HEK293T (cell line): ENCODE data around the gene BCR.

ENCODE experiments used
- CTCF ChIA-PET: fragments of 350-600 bp; formaldehyde crosslinking; extraction: SDS; loops from one replicate; lab custom pipeline; 2021; ENCODE audit warnings: antibody characterized with exemption, inconsistent platforms; lab: Yijun Ruan, JAX
- POLR2A ChIA-PET: fragments of 350-600 bp; formaldehyde crosslinking; extraction: SDS; loops from one replicate; lab custom pipeline; 2020; ENCODE audit warnings: antibody characterized with exemption, inconsistent platforms; lab: Yijun Ruan, JAX
- DNase-seq: peaks from one replicate; pipeline ENCODE4 v3.0.0; 2012; ENCODE audit warnings: mixed read lengths; ENCODE audit errors: extremely low spot score
- ARNT ChIP-seq: fragments of 450-650 bp; IDR thresholded peaks from 2 replicates; pipeline ENCODE4 v1.6.1; 2017; ENCODE audit warnings: mild to moderate bottlenecking
- BHLHE40 ChIP-seq: fragments of 450-650 bp; IDR thresholded peaks from 2 replicates; pipeline ENCODE4 v1.6.1; 2016; ENCODE audit warnings: mild to moderate bottlenecking, moderate library complexity, borderline replicate concordance
- CTBP1 ChIP-seq: fragments of 450-650 bp; IDR thresholded peaks from 2 replicates; pipeline ENCODE4 v1.6.1; 2016; ENCODE audit warnings: borderline replicate concordance
- ELF4 ChIP-seq: fragments of 450-650 bp; IDR thresholded peaks from 2 replicates; pipeline ENCODE4 v1.6.1; 2017; ENCODE audit warnings: antibody characterized with exemption
- FOXA1 ChIP-seq: fragments of 450-650 bp; IDR thresholded peaks from 2 replicates; pipeline ENCODE4 v1.6.1; 2016; ENCODE audit warnings: mild to moderate bottlenecking
- FOXK2 ChIP-seq: fragments of 450-650 bp; IDR thresholded peaks from 2 replicates; pipeline ENCODE4 v1.6.1; 2016; ENCODE audit warnings: mild to moderate bottlenecking
- FOXM1 ChIP-seq: fragments of 450-650 bp; IDR thresholded peaks from 2 replicates; pipeline ENCODE4 v1.6.1; 2017; ENCODE audit warnings: mild to moderate bottlenecking, borderline replicate concordance
- HDGF ChIP-seq: fragments of 450-650 bp; IDR thresholded peaks from 2 replicates; pipeline ENCODE4 v1.6.1; 2017; ENCODE audit warnings: antibody characterized with exemption, borderline replicate concordance
- L3MBTL2 ChIP-seq: fragments of 450-650 bp; conservative IDR thresholded peaks from 2 replicates; pipeline ENCODE4 v1.6.1; 2016; ENCODE audit warnings: mild to moderate bottlenecking
- LEF1 ChIP-seq: fragments of 450-650 bp; IDR thresholded peaks from 2 replicates; pipeline ENCODE4 v1.6.1; 2017; ENCODE audit warnings: mild to moderate bottlenecking, borderline replicate concordance
- NFRKB ChIP-seq: fragments of 450-650 bp; IDR thresholded peaks from 2 replicates; pipeline ENCODE4 v1.6.1; 2016; ENCODE audit warnings: mild to moderate bottlenecking, moderate library complexity
- SP1 ChIP-seq: fragments of 450-650 bp; IDR thresholded peaks from 2 replicates; pipeline ENCODE4 v1.6.1; 2017
- SUZ12 ChIP-seq: fragments of 450-650 bp; IDR thresholded peaks from 2 replicates; pipeline ENCODE4 v1.6.1; 2016; ENCODE audit warnings: mild to moderate bottlenecking
- TARDBP ChIP-seq: fragments of 450-650 bp; IDR thresholded peaks from 2 replicates; pipeline ENCODE4 v1.6.1; 2016
- ZNF384 ChIP-seq: fragments of 450-650 bp; IDR thresholded peaks from 2 replicates; pipeline ENCODE4 v1.6.1; 2016
- TF ChIP-seq, protein P1 (sequence below): fragments of 450-650 bp; IDR thresholded peaks from 2 replicates; pipeline ENCODE4 v1.6.1; 2016

The BCR gene

DNA sequence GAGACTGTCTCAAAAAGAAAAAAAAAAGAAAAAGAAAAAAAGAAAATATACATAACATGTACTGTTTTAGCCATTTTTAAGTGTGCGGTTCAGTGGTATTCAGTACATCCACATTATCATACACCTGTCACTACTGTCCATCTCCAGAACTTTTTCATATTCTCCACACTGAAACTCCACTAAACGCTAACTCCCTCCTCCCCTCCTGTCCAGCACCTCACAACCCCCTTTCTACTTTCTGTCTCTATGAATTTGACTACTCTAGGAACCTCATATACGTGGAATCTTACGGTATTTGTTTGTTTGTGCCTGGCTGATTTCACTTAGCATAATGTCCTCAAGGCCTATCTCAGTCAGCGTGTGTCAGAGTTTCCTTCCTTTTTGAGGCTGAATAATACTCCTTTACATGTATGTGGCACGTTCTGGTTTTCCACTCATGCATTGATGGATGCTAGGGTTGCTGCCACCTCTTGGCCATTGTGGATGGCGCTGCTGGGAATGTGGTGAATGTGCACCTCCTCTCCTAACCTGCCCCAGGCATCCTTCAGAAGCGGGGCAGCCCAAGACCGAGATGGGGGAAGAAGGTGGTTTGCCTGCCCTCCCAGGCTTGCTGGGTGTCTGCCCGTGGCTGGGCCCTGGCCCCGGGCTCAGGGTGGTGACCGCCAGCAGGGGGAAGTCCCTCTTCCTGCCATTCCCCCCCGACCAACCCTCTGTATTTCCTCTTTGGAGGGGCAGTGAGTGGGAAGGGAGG is 60.5 kb downstream of the BCR start:
- peak; percentile 45 for DNase-seq
- ChIA-PET CTCF (interaction anchor here (0.7 kb wide), 1 partner anchor 15 kb away, joined by 3 read pairs; no protein-coding TSS in a partner anchor), POLR2A (no interaction called here)
- TF ChIP-seq TARDBP (no peak), FOXM1 (no peak), FOXA1 (no peak), BHLHE40 (no peak), HDGF (no peak)

DNA sequence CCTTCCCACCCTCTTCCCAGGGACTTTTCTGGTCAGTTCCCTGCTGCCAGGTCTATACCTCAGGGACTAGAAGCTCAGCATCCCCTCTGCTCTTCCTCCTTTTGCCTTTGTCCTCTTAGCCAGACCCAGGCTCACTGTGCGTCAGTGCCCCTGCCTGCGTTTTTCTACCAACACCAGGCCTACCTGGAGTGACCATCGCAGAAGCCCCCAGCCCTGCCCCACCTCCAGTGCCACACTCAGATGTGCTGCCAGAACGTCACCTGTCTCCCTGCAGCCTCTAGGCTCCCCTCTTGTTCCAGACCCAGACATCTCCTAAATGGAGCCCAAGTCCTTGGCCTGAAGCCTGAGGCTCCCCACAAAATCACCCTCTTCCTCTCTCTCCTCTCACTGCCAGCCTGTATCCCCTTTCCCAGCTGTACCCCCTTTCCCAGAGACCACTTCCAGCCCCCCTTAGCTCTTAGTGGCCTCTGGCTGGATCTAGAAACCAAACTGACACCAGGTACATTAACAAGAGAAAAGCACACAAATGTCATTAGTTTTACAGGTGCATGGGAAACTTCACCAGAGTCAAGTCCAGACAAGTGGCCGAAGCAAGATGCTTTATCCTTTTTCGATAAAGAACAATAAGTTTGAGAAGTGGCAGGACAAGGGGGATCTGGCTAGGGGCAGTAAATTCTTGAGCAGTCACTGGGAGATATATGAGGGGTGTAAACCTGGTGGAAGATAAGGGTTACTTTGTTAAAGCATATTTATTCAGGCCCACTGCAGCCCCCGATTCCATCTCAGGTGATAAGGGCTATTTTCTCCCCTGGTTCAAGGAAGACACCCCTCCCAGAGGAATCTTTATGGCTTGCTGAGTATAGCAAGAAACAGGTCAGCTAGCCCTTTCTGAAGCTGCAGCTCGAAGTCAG is 61.5 kb downstream of the BCR start:
- no peak for TF ChIP-seq FOXA1
- TF ChIP-seq TARDBP, result no peak
- no peak for TF ChIP-seq SUZ12
- TF ChIP-seq, protein P1, sequence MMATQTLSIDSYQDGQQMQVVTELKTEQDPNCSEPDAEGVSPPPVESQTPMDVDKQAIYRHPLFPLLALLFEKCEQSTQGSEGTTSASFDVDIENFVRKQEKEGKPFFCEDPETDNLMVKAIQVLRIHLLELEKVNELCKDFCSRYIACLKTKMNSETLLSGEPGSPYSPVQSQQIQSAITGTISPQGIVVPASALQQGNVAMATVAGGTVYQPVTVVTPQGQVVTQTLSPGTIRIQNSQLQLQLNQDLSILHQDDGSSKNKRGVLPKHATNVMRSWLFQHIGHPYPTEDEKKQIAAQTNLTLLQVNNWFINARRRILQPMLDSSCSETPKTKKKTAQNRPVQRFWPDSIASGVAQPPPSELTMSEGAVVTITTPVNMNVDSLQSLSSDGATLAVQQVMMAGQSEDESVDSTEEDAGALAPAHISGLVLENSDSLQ, result no peak
- no peak for TF ChIP-seq FOXK2
- TF ChIP-seq ZNF384, result no peak
- TF ChIP-seq HDGF, result no peak
- no peak for TF ChIP-seq ELF4
- TF ChIP-seq FOXM1, result no peak
- TF ChIP-seq L3MBTL2, result no peak
- no peak for TF ChIP-seq BHLHE40
- TF ChIP-seq LEF1, result no peak
- DNase-seq, result no peak
- POLR2A ChIA-PET, result no interaction called here
- CTCF ChIA-PET, result interaction anchor here (0.6 kb wide), 2 partner anchors 49 to 1417 kb away, joined by 3 to 6 read pairs; no protein-coding TSS in a partner anchor

DNA sequence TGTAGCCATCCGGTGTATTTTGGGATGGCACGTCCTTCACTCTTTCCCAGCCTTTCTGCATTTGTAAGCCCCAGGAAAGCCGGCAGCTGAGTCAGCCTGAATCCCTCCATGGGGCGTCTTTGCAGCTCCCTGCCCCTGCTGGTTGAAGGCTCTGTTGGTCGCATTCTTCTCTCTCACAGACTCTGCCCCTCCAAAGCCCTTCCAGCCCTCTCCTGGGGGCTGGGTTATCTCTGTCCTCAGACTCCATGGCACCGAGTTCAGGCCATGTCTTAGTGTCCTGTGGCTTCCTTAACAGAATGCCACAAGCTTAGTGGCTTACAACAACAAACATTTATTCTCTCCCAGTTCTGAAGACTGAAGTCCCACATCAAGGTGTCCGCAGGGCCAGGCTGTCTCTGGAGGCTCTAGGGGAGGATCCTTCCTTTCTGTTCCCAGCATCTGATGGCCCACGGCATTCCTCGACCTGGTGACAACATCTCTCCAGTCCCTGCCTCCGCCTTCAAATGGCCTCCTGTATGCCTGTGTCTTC is 62.2 kb downstream of the BCR start:
- TF ChIP-seq BHLHE40 (no peak), FOXM1 (no peak), SP1 (no peak), HDGF (no peak), NFRKB (no peak), LEF1 (no peak), ARNT (no peak), L3MBTL2 (no peak), ZNF384 (no peak)
- TF ChIP-seq, protein P1, result no peak
- POLR2A ChIA-PET, result no interaction called here
- CTCF ChIA-PET, result interaction anchor here (0.6 kb wide), 2 partner anchors 49 to 1418 kb away, joined by 3 to 6 read pairs; no protein-coding TSS in a partner anchor

DNA sequence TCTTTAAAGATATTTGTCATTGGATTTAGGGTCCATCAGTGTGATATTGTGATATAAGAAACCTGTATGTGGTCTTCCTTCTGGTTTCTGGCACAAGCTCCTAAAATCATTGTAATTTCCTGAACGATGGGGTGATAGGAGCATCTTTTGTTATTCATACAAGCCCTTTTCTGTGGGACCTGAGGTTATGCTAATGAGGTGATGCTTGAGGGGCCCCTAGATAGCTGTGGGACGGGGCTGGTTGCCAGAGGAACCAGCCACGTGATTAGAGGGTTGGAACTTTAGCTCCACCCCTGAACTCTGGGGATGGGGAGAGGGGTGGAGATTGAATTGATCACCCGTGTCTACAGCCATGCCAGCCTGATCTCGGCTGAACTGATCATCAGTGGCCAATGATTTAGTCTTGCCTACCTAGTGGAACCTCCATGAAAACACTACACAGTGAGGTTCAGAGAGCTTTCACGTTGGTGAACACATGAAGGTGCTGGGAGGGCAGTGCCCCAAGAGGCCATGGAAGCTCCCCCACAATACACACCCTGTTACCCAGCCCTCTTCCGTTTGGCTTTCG is 62.8 kb downstream of the BCR start:
- TF ChIP-seq LEF1 (no peak), FOXK2 (no peak), CTBP1 (no peak), SP1 (no peak), ZNF384 (no peak), ELF4 (no peak), L3MBTL2 (no peak), FOXA1 (no peak), ARNT (no peak), HDGF (no peak), BHLHE40 (no peak), SUZ12 (no peak)
- TF ChIP-seq, protein P1, result no peak
- POLR2A ChIA-PET, result no interaction called here
- DNase-seq, result no peak
- CTCF ChIA-PET, result interaction anchor here (0.5 to 1.0 kb wide), 2 partner anchors 16 to 68 kb away, joined by 3 read pairs; no protein-coding TSS in a partner anchor

More for the DNA sequence above, 62.2 kb downstream of the BCR start:
- DNase-seq, result peak; percentile 65
